H9 (cell line): Measurements from ENCODE around the gene IL1RL2. TPM values are rescaled to one million over a fixed set of nuclear protein-coding genes. Genes with fewer than 3 reads are reported as not detected.

ENCODE experiments used
- DNase-seq: peaks from one replicate; pipeline ENCODE4 v3.0.0-alpha.2; 2017
- H2AFZ ChIP-seq: one replicate; pipeline ENCODE4 v1.6.1; 2013; ENCODE audit warnings: mild to moderate bottlenecking, low read length, control low read depth, moderate library complexity
- H2AK5ac ChIP-seq: 2 replicates; pipeline ENCODE4 v1.6.1; 2013; ENCODE audit warnings: low read length, control low read depth, mixed read lengths; ENCODE audit not compliant: insufficient read length
- H2BK120ac ChIP-seq: one replicate; pipeline ENCODE4 v1.6.1; 2013; ENCODE audit warnings: low read depth, mild to moderate bottlenecking, low read length, control low read depth, inconsistent platforms; ENCODE audit not compliant: poor library complexity, severe bottlenecking
- H2BK12ac ChIP-seq: 2 replicates; pipeline ENCODE4 v1.6.1; 2013; ENCODE audit warnings: low read length, control low read depth, mixed read lengths, low read depth; ENCODE audit not compliant: insufficient read length
- H2BK15ac ChIP-seq: 2 replicates; pipeline ENCODE4 v1.6.1; 2013; ENCODE audit warnings: low read depth, low read length, control low read depth
- H2BK20ac ChIP-seq: one replicate; pipeline ENCODE4 v1.6.1; 2013; ENCODE audit warnings: low read depth, mild to moderate bottlenecking, low read length, control low read depth, inconsistent platforms; ENCODE audit not compliant: poor library complexity, severe bottlenecking
- H2BK5ac ChIP-seq: 2 replicates; pipeline ENCODE4 v1.6.1; 2013; ENCODE audit warnings: low read length, control low read depth, mixed read lengths; ENCODE audit not compliant: insufficient read length
- H3K14ac ChIP-seq: 2 replicates; pipeline ENCODE4 v1.6.1; 2013; ENCODE audit warnings: low read length, control low read depth; ENCODE audit not compliant: insufficient read depth
- H3K18ac ChIP-seq: 2 replicates; pipeline ENCODE4 v1.6.1; 2013; ENCODE audit warnings: low read depth, mild to moderate bottlenecking, mixed read lengths, low read length, control low read depth; ENCODE audit not compliant: insufficient read length
- H3K23ac ChIP-seq: 2 replicates; pipeline ENCODE4 v1.6.1; 2013; ENCODE audit warnings: low read length, control low read depth, mixed read lengths, low read depth; ENCODE audit not compliant: insufficient read length
- H3K23me2 ChIP-seq: 2 replicates; pipeline ENCODE4 v1.6.1; 2013; ENCODE audit warnings: low read depth, mild to moderate bottlenecking, mixed read lengths, low read length, control low read depth; ENCODE audit not compliant: insufficient read length, poor library complexity, severe bottlenecking
- H3K27ac ChIP-seq: 2 replicates; pipeline ENCODE4 v1.5.1; 2013; ENCODE audit warnings: low read length, control low read depth, mixed read lengths, low read depth; ENCODE audit not compliant: insufficient read length
- H3K27me3 ChIP-seq: 2 replicates; pipeline ENCODE4 v1.6.1; 2013; ENCODE audit warnings: low read length, control low read depth, inconsistent platforms; ENCODE audit not compliant: insufficient read depth
- H3K4ac ChIP-seq: 2 replicates; pipeline ENCODE4 v1.6.1; 2013; ENCODE audit warnings: low read depth, mild to moderate bottlenecking, control low read depth, inconsistent platforms, low read length, moderate library complexity
- H3K4me1 ChIP-seq: 2 replicates; pipeline ENCODE4 v1.6.1; 2013; ENCODE audit warnings: low read length, control low read depth, inconsistent platforms; ENCODE audit not compliant: insufficient read depth
- H3K4me2 ChIP-seq: 2 replicates; pipeline ENCODE4 v1.6.1; 2013; ENCODE audit warnings: low read length, control low read depth, mixed read lengths; ENCODE audit not compliant: insufficient read length, insufficient read depth
- H3K56ac ChIP-seq: 2 replicates; pipeline ENCODE4 v1.6.1; 2013; ENCODE audit warnings: low read depth, mild to moderate bottlenecking, mixed read lengths, low read length, control low read depth; ENCODE audit not compliant: insufficient read length
- H3K79me1 ChIP-seq: 2 replicates; pipeline ENCODE4 v1.6.1; 2013; ENCODE audit warnings: low read depth, mild to moderate bottlenecking, moderate library complexity, low read length, control low read depth, inconsistent platforms; ENCODE audit not compliant: insufficient read depth, poor library complexity, severe bottlenecking
- H3K79me2 ChIP-seq: 2 replicates; pipeline ENCODE4 v1.6.1; 2013; ENCODE audit warnings: low read length, control low read depth, inconsistent platforms; ENCODE audit not compliant: insufficient read depth
- H3K9ac ChIP-seq: 2 replicates; pipeline ENCODE4 v1.6.1; 2013; ENCODE audit warnings: low read length, control low read depth, mixed read lengths; ENCODE audit not compliant: insufficient read length; ENCODE audit errors: extremely low read depth
- H3K9me3 ChIP-seq: one replicate; pipeline ENCODE4 v1.6.1; 2013; ENCODE audit warnings: low read depth, low read length, inconsistent platforms; ENCODE audit not compliant: control insufficient read depth
- H3T11ph ChIP-seq: one replicate; pipeline ENCODE4 v1.6.1; 2013; ENCODE audit warnings: mild to moderate bottlenecking, low read length, control low read depth, inconsistent platforms
- H4K20me1 ChIP-seq: one replicate; pipeline ENCODE4 v1.6.1; 2013; ENCODE audit not compliant: control insufficient read depth, insufficient read length, insufficient read depth
- H4K5ac ChIP-seq: 2 replicates; pipeline ENCODE4 v1.6.1; 2013; ENCODE audit warnings: low read depth, mild to moderate bottlenecking, mixed read lengths, low read length, control low read depth; ENCODE audit not compliant: insufficient read length
- H4K8ac ChIP-seq: replicated peaks from 2 replicates; pipeline ENCODE4 v1.6.1; 2013; ENCODE audit warnings: low read length, control low read depth, mixed read lengths, low read depth; ENCODE audit not compliant: insufficient read length
- H4K91ac ChIP-seq: 2 replicates; pipeline ENCODE4 v1.6.1; 2013; ENCODE audit warnings: low read depth, mild to moderate bottlenecking, moderate library complexity, mixed read lengths, low read length, control low read depth; ENCODE audit not compliant: insufficient read length
- H3K27ac Mint-ChIP-seq, 3 experiments: 2 replicates in 2 of 3; 3 replicates in 1 of 3; pipeline ENCODE4 v1.8.0; 2020 to 2021; ENCODE audit warnings: mixed read lengths in 3 of 3, mild to moderate bottlenecking in 1 of 3, moderate library complexity in 1 of 3
- H3K27me3 Mint-ChIP-seq: 2 replicates; pipeline ENCODE4 v1.8.0; 2021; ENCODE audit warnings: low read depth, mild to moderate bottlenecking, moderate library complexity, mixed read lengths
- H3K36me3 Mint-ChIP-seq, 3 experiments: 2 replicates in 2 of 3; 3 replicates in 1 of 3; pipeline ENCODE4 v1.8.0; 2020 to 2021; ENCODE audit warnings: low read depth in 3 of 3, mixed read lengths in 3 of 3; ENCODE audit not compliant: insufficient read depth in 1 of 3
- H3K4me1 Mint-ChIP-seq, 2 experiments: 2 replicates each; pipeline ENCODE4 v1.8.0; 2020; ENCODE audit warnings: mixed read lengths in 2 of 2
- H3K4me3 Mint-ChIP-seq, 2 experiments: 2 replicates in 1 of 2; 3 replicates in 1 of 2; pipeline ENCODE4 v1.8.0; 2020 to 2021; ENCODE audit warnings: mild to moderate bottlenecking in 2 of 2, mixed read lengths in 2 of 2, moderate library complexity in 1 of 2
- H3K9me3 Mint-ChIP-seq, 2 experiments: 2 replicates in 1 of 2; 3 replicates in 1 of 2; pipeline ENCODE4 v1.8.0; 2020; ENCODE audit warnings: mild to moderate bottlenecking in 2 of 2, mixed read lengths in 2 of 2, moderate library complexity in 1 of 2
- WGBS: extraction: QIAGEN DNeasy Blood & Tissue Kit; methylation state at CpG from one replicate; pipeline ENCODE4 v1.1.7; 2013; ENCODE audit warnings: missing lambda C conversion rate, low lambda C conversion rate, mixed read lengths; ENCODE audit not compliant: insufficient read length; ENCODE audit errors: extremely low coverage; 5-methylcytosine and 5-hydroxymethylcytosine counted together
- total RNA-seq: library from RNA; stranded (reverse); gene quantifications from 2 replicates; pipeline ENCODE4 v1.2.1, GENCODE V29; 2021
- TF ChIP-seq, protein P1 (sequence below): fragments of 200-600 bp; sonication (generic); conservative IDR thresholded peaks from 3 replicates; pipeline ENCODE4 v1.8.0; 2021; ENCODE audit warnings: antibody characterized with exemption, mild to moderate bottlenecking

The IL1RL2 gene
- total RNA-seq, 1 experiment from 2014 or later, result not detected

- TF ChIP-seq, protein P1, sequence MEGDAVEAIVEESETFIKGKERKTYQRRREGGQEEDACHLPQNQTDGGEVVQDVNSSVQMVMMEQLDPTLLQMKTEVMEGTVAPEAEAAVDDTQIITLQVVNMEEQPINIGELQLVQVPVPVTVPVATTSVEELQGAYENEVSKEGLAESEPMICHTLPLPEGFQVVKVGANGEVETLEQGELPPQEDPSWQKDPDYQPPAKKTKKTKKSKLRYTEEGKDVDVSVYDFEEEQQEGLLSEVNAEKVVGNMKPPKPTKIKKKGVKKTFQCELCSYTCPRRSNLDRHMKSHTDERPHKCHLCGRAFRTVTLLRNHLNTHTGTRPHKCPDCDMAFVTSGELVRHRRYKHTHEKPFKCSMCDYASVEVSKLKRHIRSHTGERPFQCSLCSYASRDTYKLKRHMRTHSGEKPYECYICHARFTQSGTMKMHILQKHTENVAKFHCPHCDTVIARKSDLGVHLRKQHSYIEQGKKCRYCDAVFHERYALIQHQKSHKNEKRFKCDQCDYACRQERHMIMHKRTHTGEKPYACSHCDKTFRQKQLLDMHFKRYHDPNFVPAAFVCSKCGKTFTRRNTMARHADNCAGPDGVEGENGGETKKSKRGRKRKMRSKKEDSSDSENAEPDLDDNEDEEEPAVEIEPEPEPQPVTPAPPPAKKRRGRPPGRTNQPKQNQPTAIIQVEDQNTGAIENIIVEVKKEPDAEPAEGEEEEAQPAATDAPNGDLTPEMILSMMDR, result no peak
- Histone ChIP-seq H3K27ac (no peak overlapping the region), H3K18ac (no peak overlapping the region), H3K27me3 (no peaks in the 10 kb centered on the region), H4K8ac (no peak overlapping the region), H3K4me2 (no peak overlapping the region), H4K91ac (no peak overlapping the region), H3K23me2 (no peaks in the 10 kb centered on the region), H2AFZ (no peak overlapping the region), H2BK12ac (no peak overlapping the region), H2BK120ac (no peak overlapping the region), H2AK5ac (no peak overlapping the region), H3K56ac (no peak overlapping the region), H3K79me1 (no peaks in the 10 kb centered on the region), H2BK15ac (no peak overlapping the region), H2BK5ac (no peak overlapping the region), H3T11ph (no peak overlapping the region), H3K9me3 (no peaks in the 10 kb centered on the region), H4K20me1 (no peaks in the 10 kb centered on the region), H3K79me2 (no peaks in the 10 kb centered on the region), H3K9ac (no peak overlapping the region), H3K23ac (no peak overlapping the region), H3K4ac (no peak overlapping the region), H3K4me1 (no peaks in the 10 kb centered on the region), H2BK20ac (no peak overlapping the region), H4K5ac (no peak overlapping the region), H3K14ac (no peak overlapping the region)
- H3K27me3 Mint-ChIP-seq, result no peaks in the 10 kb centered on the region; the same call in 1 of the 2 replicates
- no peak overlapping the region; a peak in 2 of 7 replicates for H3K27ac Mint-ChIP-seq
- no CpG with 5 or more reads among the region's 3 CpGs for WGBS
- no peak overlapping the region for H3K4me3 Mint-ChIP-seq
- no peaks in the 10 kb centered on the region for H3K36me3 Mint-ChIP-seq
- H3K9me3 Mint-ChIP-seq, result no peaks in the 10 kb centered on the region
- peaks cover 0 to 3% of the 10 kb centered on the region in 2 experiments; a peak in 2 of 4 replicates for H3K4me1 Mint-ChIP-seq
- no peak for DNase-seq
Measured at GRCh38 chr2:102172745-102173144, 14.1 kb upstream of the IL1RL2 start.
